ENCODE measurements around the gene ZNF155. TPM values are rescaled to one million over a fixed set of nuclear protein-coding genes. Genes with fewer than 3 reads are reported as not detected.

Gene ZNF155
- total and polyA plus RNA-seq, 2 donors (not counting 3 experiments of a cell fraction or from before 2014, with no cell fraction given) = 2.0 to 5.9 TPM

- Histone ChIP-seq H3K36me3 (ENCODE audit: control insufficient read depth in 2 of 2, extremely low read depth in 1 of 2, insufficient read depth in 2 of 2, low read length in 2 of 2) (peaks cover 0 to 3% of the 10 kb centered on the region in 2 experiments), H3K27me3 (ENCODE audit: control insufficient read depth in 2 of 2, insufficient read depth in 2 of 2, low read length in 2 of 2) (no peaks in the 10 kb centered on the region), H3K9me3 (replicated peaks; ENCODE audit: control insufficient read depth, insufficient read depth, low read length) (peaks cover 11% of the 10 kb centered on the region), H3K9ac (replicated peaks; ENCODE audit: extremely low read depth, insufficient read depth, low read length) (no peak overlapping the region), H3K9me1 (replicated peaks; ENCODE audit: control insufficient read depth, extremely low read depth, insufficient read depth, low read length) (no peaks in the 10 kb centered on the region), H3K27ac (ENCODE audit: insufficient read depth, low read depth, low read length) (no peak overlapping the region), H3K79me2 (ENCODE audit: control insufficient read depth, insufficient read depth, low read length) (no peaks in the 10 kb centered on the region), H4K20me1 (replicated peaks; ENCODE audit: control insufficient read depth, extremely low read depth, insufficient read depth, low read length) (no peaks in the 10 kb centered on the region), H3K4me2 (ENCODE audit: insufficient read depth, low read length) (no peak overlapping the region), H3K4me3 (replicated peaks in 1 of 3; ENCODE audit: insufficient read depth in 1 of 3, low read depth in 1 of 3, low read length in 3 of 3) (no peak overlapping the region), H3K4me1 (ENCODE audit: control insufficient read depth, extremely low read depth, insufficient read depth, low read length) (no peaks in the 10 kb centered on the region), H2AFZ (ENCODE audit: low read depth, low read length) (no peak overlapping the region)
- no TSS peak for BruUV-seq (replicated peaks)
- ChIA-PET POLR2A (no interaction called here), CTCF (no interaction called here)
- no peak for DNase-seq (ENCODE audit: low read depth, low spot score)
- FAIRE-seq = no peak
- dilution Hi-C loops (cut with MboI; ENCODE audit: extremely low pct_ligation_motif_present, low sequenced_read_pairs) (no loop called here), intact Hi-C loops (cut with micrococcal nuclease) (no loop called here)
- TF ChIP-seq MYC (IDR thresholded peaks at IDR 0.05; ENCODE audit: low read depth, low read length) (no peak), JUN (IDR thresholded peaks at IDR 0.05; ENCODE audit: borderline replicate concordance, insufficient read depth, insufficient read length, low read depth) (no peak)
Measured at GRCh38 chr19:43960411-43960810, 23.6 kb upstream of the ZNF155 start.

- intact Hi-C loops (cut with micrococcal nuclease) = no loop called here
- Histone ChIP-seq H3K27ac (ENCODE audit: insufficient read depth, low read depth, low read length) (no peak overlapping the region), H3K4me2 (ENCODE audit: insufficient read depth, low read length) (no peak overlapping the region), H3K27me3 (ENCODE audit: control insufficient read depth in 2 of 2, insufficient read depth in 2 of 2, low read length in 2 of 2) (no peaks in the 10 kb centered on the region), H3K9ac (replicated peaks; ENCODE audit: extremely low read depth, insufficient read depth, low read length) (no peak overlapping the region), H3K36me3 (ENCODE audit: control insufficient read depth in 2 of 2, extremely low read depth in 1 of 2, insufficient read depth in 2 of 2, low read length in 2 of 2) (peaks cover 8 to 13% of the 10 kb centered on the region in 2 experiments), H2AFZ (ENCODE audit: low read depth, low read length) (no peak overlapping the region), H3K9me1 (replicated peaks; ENCODE audit: control insufficient read depth, extremely low read depth, insufficient read depth, low read length) (no peaks in the 10 kb centered on the region), H3K4me1 (ENCODE audit: control insufficient read depth, extremely low read depth, insufficient read depth, low read length) (no peaks in the 10 kb centered on the region), H3K79me2 (ENCODE audit: control insufficient read depth, insufficient read depth, low read length) (no peaks in the 10 kb centered on the region), H3K4me3 (replicated peaks in 1 of 3; ENCODE audit: insufficient read depth in 1 of 3, low read depth in 1 of 3, low read length in 3 of 3) (no peak overlapping the region), H4K20me1 (replicated peaks; ENCODE audit: control insufficient read depth, extremely low read depth, insufficient read depth, low read length) (no peaks in the 10 kb centered on the region), H3K9me3 (replicated peaks; ENCODE audit: control insufficient read depth, insufficient read depth, low read length) (peaks cover 38% of the 10 kb centered on the region)
- TF ChIP-seq POLR2AphosphoS5 (IDR thresholded peaks at IDR 0.05; ENCODE audit: insufficient read depth, low read depth, low read length) = no peak
- no peak for TF ChIP-seq FOS (IDR thresholded peaks at IDR 0.05; ENCODE audit: borderline replicate concordance, insufficient read depth, low read length)
- TF ChIP-seq, protein P1, sequence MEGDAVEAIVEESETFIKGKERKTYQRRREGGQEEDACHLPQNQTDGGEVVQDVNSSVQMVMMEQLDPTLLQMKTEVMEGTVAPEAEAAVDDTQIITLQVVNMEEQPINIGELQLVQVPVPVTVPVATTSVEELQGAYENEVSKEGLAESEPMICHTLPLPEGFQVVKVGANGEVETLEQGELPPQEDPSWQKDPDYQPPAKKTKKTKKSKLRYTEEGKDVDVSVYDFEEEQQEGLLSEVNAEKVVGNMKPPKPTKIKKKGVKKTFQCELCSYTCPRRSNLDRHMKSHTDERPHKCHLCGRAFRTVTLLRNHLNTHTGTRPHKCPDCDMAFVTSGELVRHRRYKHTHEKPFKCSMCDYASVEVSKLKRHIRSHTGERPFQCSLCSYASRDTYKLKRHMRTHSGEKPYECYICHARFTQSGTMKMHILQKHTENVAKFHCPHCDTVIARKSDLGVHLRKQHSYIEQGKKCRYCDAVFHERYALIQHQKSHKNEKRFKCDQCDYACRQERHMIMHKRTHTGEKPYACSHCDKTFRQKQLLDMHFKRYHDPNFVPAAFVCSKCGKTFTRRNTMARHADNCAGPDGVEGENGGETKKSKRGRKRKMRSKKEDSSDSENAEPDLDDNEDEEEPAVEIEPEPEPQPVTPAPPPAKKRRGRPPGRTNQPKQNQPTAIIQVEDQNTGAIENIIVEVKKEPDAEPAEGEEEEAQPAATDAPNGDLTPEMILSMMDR (IDR thresholded peaks at IDR 0.05; ENCODE audit: extremely low read depth in 1 of 2, insufficient read depth in 1 of 2, low read depth in 1 of 2, low read length in 2 of 2) = no peak
- TF ChIP-seq JUN (IDR thresholded peaks at IDR 0.05; ENCODE audit: borderline replicate concordance, insufficient read depth, insufficient read length, low read depth) = no peak
- TF ChIP-seq EZH2 (IDR thresholded peaks at IDR 0.05; ENCODE audit: borderline replicate concordance, low read depth, low read length, severe bottlenecking) = no peak
- TF ChIP-seq GATA2 (IDR thresholded peaks at IDR 0.05; ENCODE audit: insufficient read depth, insufficient read length, low read depth, low read length) = no peak
- no peak for TF ChIP-seq MYC (IDR thresholded peaks at IDR 0.05; ENCODE audit: low read depth, low read length)
- TF ChIP-seq POLR2A (IDR thresholded peaks at IDR 0.05; ENCODE audit: low read depth, low read length) = no peak
- TF ChIP-seq, protein P2, sequence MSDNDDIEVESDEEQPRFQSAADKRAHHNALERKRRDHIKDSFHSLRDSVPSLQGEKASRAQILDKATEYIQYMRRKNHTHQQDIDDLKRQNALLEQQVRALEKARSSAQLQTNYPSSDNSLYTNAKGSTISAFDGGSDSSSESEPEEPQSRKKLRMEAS (IDR thresholded peaks at IDR 0.05; ENCODE audit: insufficient read depth, insufficient read length) = no peak
- no peak for DNase-seq (ENCODE audit: low read depth, low spot score)
- ChIA-PET CTCF (no interaction called here), POLR2A (no interaction called here)
- no peak for FAIRE-seq
- no TSS peak for BruUV-seq (replicated peaks)
- dilution Hi-C loops (cut with MboI; ENCODE audit: extremely low pct_ligation_motif_present, low sequenced_read_pairs) = no loop called here
Measured at GRCh38 chr19:43966079-43966694, 17.8 kb upstream of the ZNF155 start.

Measured in endothelial cell of umbilical vein (primary cell).